SK-N-SH (cell line): Measurements from ENCODE around the gene H1-8. TPM values are rescaled to one million over a fixed set of nuclear protein-coding genes. Genes with fewer than 3 reads are reported as not detected.

Experiments
- CTCF ChIA-PET: fragments of 300-600, 350-600 bp; formaldehyde crosslinking; extraction: SDS; loops from one replicate; lab custom pipeline; 2021; lab: Yijun Ruan, JAX
- POLR2A ChIA-PET: fragments of 350-600 bp; sonication (Branson Sonifier 250); formaldehyde crosslinking; extraction: SDS; loops from one replicate; lab custom pipeline; 2020; ENCODE audit warnings: antibody characterized with exemption, inconsistent platforms; lab: Yijun Ruan, JAX
- DNase-seq: peaks from one replicate; pipeline ENCODE4 v3.0.0; 2012
- H2AFZ ChIP-seq: fragments of 200-600 bp; sonication (generic); 2 replicates; pipeline ENCODE4 v1.8.1; 2016; ENCODE audit warnings: antibody characterized with exemption, mild to moderate bottlenecking, low read depth
- H3F3A ChIP-seq: fragments of 200-600 bp; sonication (generic); replicated peaks from 2 replicates; pipeline ENCODE3; 2016; ENCODE audit warnings: antibody characterized with exemption, mild to moderate bottlenecking; ENCODE audit not compliant: insufficient read depth
- H3K27ac ChIP-seq, 2 experiments: fragments of 200-500 bp in 1 of 2; fragments of 200-600 bp in 1 of 2; sonication (Bioruptor generic) in 1 of 2; sonication (generic), shearing (Covaris generic) in 1 of 2; 2 replicates each; pipeline versions ENCODE4 v1.5.1 to v1.6.1; 2014 to 2016; ENCODE audit warnings: low read depth in 2 of 2, inconsistent platforms in 1 of 2, low read length in 1 of 2, mild to moderate bottlenecking in 1 of 2, mixed read lengths in 1 of 2
- H3K27me3 ChIP-seq: fragments of 200-600 bp; sonication (generic), shearing (Covaris generic); 2 replicates; pipeline ENCODE4 v1.6.1; 2016; ENCODE audit warnings: mixed run types; ENCODE audit not compliant: insufficient read depth
- H3K36me3 ChIP-seq, 2 experiments: fragments of 200-500 bp in 1 of 2; fragments of 200-600 bp in 1 of 2; sonication (Bioruptor generic) in 1 of 2; sonication (generic) in 1 of 2; replicated peaks in 1 of 2; 2 replicates each; pipeline versions ENCODE3 to v1.5.1; 2014 to 2016; ENCODE audit warnings: low read length in 1 of 2, mild to moderate bottlenecking in 1 of 2; ENCODE audit not compliant: insufficient read depth in 2 of 2, control insufficient read depth in 1 of 2
- H3K4me1 ChIP-seq, 2 experiments: fragments of 200-500 bp in 1 of 2; fragments of 200-600 bp in 1 of 2; sonication (Bioruptor generic) in 1 of 2; sonication (generic), shearing (Covaris generic) in 1 of 2; 2 replicates each; pipeline versions ENCODE4 v1.5.1 to v1.6.1; 2014 to 2016; ENCODE audit warnings: low read depth in 1 of 2, low read length in 1 of 2, mixed run types in 1 of 2; ENCODE audit not compliant: insufficient read depth in 2 of 2, control insufficient read depth in 1 of 2
- H3K4me2 ChIP-seq: fragments of 200-600 bp; sonication (generic), shearing (Covaris generic); 2 replicates; pipeline ENCODE4 v1.6.1; 2017; ENCODE audit warnings: mixed run types
- H3K4me3 ChIP-seq, 2 experiments: fragments of 200-500 bp in 1 of 2; fragments of 200-600 bp in 1 of 2; sonication (Bioruptor generic) in 1 of 2; sonication (generic), shearing (Covaris generic) in 1 of 2; 2 replicates each; pipeline versions ENCODE4 v1.5.1 to v1.8.1; 2014 to 2016; ENCODE audit warnings: low read depth in 2 of 2, inconsistent platforms in 1 of 2, low read length in 1 of 2, mild to moderate bottlenecking in 1 of 2, mixed read lengths in 1 of 2, moderate library complexity in 1 of 2
- H3K79me2 ChIP-seq: fragments of 200-600 bp; sonication (generic); 2 replicates; pipeline ENCODE4 v1.8.1; 2017; ENCODE audit warnings: mild to moderate bottlenecking; ENCODE audit not compliant: insufficient read depth
- H3K9ac ChIP-seq: fragments of 200-600 bp; sonication (generic); 2 replicates; pipeline ENCODE4 v1.6.1; 2017; ENCODE audit warnings: mixed run types
- H3K9me2 ChIP-seq: fragments of 200-600 bp; sonication (generic); 2 replicates; pipeline ENCODE4 v1.6.1; 2017; ENCODE audit warnings: mixed run types
- H3K9me3 ChIP-seq: fragments of 200-600 bp; sonication (generic); 2 replicates; pipeline ENCODE4 v1.6.1; 2017; ENCODE audit warnings: mixed run types, mild to moderate bottlenecking, moderate library complexity
- H4K20me1 ChIP-seq: fragments of 200-600 bp; sonication (generic); 2 replicates; pipeline ENCODE4 v1.6.1; 2017; ENCODE audit warnings: mild to moderate bottlenecking, mixed run types; ENCODE audit not compliant: insufficient read depth
- CHD2 ChIP-seq: fragments of 150-350 bp; IDR thresholded peaks from 2 replicates; pipeline ENCODE4 v1.6.1; 2018; ENCODE audit warnings: low read length; ENCODE audit not compliant: partially characterized antibody
- CTCF ChIP-seq: fragments of 200-600 bp; sonication (generic); IDR thresholded peaks from 2 replicates; pipeline ENCODE4 v1.6.1; 2017; ENCODE audit warnings: antibody characterized with exemption, mild to moderate bottlenecking, moderate library complexity
- ELF1 ChIP-seq: IDR thresholded peaks from 2 replicates; pipeline ENCODE4 v1.4.0; 2012
- EZH2phosphoT487 ChIP-seq: fragments of 200-600 bp; sonication (generic); IDR thresholded peaks from 2 replicates; pipeline ENCODE4 v1.6.1; 2017; ENCODE audit warnings: low read depth, mixed run types, mild to moderate bottlenecking, antibody characterized with exemption, moderate library complexity, borderline replicate concordance
- FOXJ3 ChIP-seq: sonication (generic); formaldehyde crosslinking; IDR thresholded peaks from 2 replicates; pipeline ENCODE4 v1.5.1; 2020; ENCODE audit warnings: mild to moderate bottlenecking, missing genetic modification reagents
- GATA2 ChIP-seq: sonication (generic); formaldehyde crosslinking; IDR thresholded peaks from 2 replicates; pipeline ENCODE4 v1.5.0; 2020; ENCODE audit warnings: mild to moderate bottlenecking, missing genetic modification reagents
- IRF3 ChIP-seq: fragments of 150-350 bp; IDR thresholded peaks from 2 replicates; pipeline ENCODE4 v1.6.1; 2016; ENCODE audit warnings: mild to moderate bottlenecking, low read depth, low read length
- MXI1 ChIP-seq: IDR thresholded peaks from 2 replicates; pipeline ENCODE4 v1.6.1; 2012; ENCODE audit warnings: mild to moderate bottlenecking, low read depth, low read length, improper control_type of control experiment
- NFIC ChIP-seq: IDR thresholded peaks from 2 replicates; pipeline ENCODE4 v1.4.0; 2012; ENCODE audit warnings: borderline replicate concordance
- PBX3 ChIP-seq: IDR thresholded peaks from 2 replicates; pipeline ENCODE4; 2012
- RCOR1 ChIP-seq: fragments of 150-350 bp; IDR thresholded peaks from 2 replicates; pipeline ENCODE4 v1.6.1; 2017; ENCODE audit warnings: antibody characterized with exemption, low read length
- RFX5 ChIP-seq: IDR thresholded peaks from 2 replicates; pipeline ENCODE4 v1.6.1; 2012; ENCODE audit warnings: mild to moderate bottlenecking, improper control_type of control experiment, low read length
- RXRA ChIP-seq: IDR thresholded peaks from 2 replicates; pipeline ENCODE4 v1.4.0; 2012; ENCODE audit warnings: low read depth, mild to moderate bottlenecking, borderline replicate concordance
- SIN3A ChIP-seq: IDR thresholded peaks from 2 replicates; pipeline ENCODE4 v1.6.1; 2012; ENCODE audit warnings: low read depth, mild to moderate bottlenecking, low read length, moderate library complexity, borderline replicate concordance
- USF2 ChIP-seq: fragments of 150-350 bp; IDR thresholded peaks from 2 replicates; pipeline ENCODE4 v1.6.1; 2017; ENCODE audit warnings: antibody characterized with exemption, low read length, low read depth, borderline replicate concordance
- YY1 ChIP-seq: IDR thresholded peaks from 2 replicates; pipeline ENCODE4 v1.4.0; 2012; ENCODE audit warnings: low read depth, mild to moderate bottlenecking
- ZBTB33 ChIP-seq: IDR thresholded peaks from 2 replicates; pipeline ENCODE4 v1.4.0; 2012; ENCODE audit warnings: low read depth, borderline replicate concordance
- WGBS: methylation state at CpG from one replicate; pipeline ENCODE4 v1.1.6; 2017; ENCODE audit warnings: low lambda C conversion rate; 5-methylcytosine and 5-hydroxymethylcytosine counted together
- polyA plus RNA-seq, 3 experiments: library from polyadenylated mRNA; depleted of rRNA; stranded (reverse); fragments of >200 nt; gene quantifications; 2 replicates each; pipeline ENCODE4 v1.2.3, GENCODE V29; 2012

H1-8 gene
- polyA plus RNA-seq, 1 of the 3 experiments (the other 2 are of a cell fraction) = not detected

GRCh38 chr3:129558081-129558771 lies 15.3 kb downstream of the H1-8 start:
- DNase-seq = no peak
- Histone ChIP-seq H4K20me1 (no peaks in the 10 kb centered on the region), H3K27ac (peak overlapping the region; percentile 78 to 85; a peak in 3 of 4 replicates), H3F3A (peaks cover 13% of the 10 kb centered on the region), H2AFZ (no peak overlapping the region), H3K4me2 (peak overlapping the region; percentile 78), H3K4me1 (peaks cover 36 to 64% of the 10 kb centered on the region in 2 experiments), H3K9me3 (no peaks in the 10 kb centered on the region), H3K9ac (no peak overlapping the region), H3K9me2 (no peaks in the 10 kb centered on the region), H3K79me2 (no peaks in the 10 kb centered on the region), H3K36me3 (no peaks in the 10 kb centered on the region), H3K4me3 (no peak overlapping the region), H3K27me3 (no peaks in the 10 kb centered on the region)
- TF ChIP-seq EZH2phosphoT487 (no peak), CHD2 (no peak), FOXJ3 (no peak), GATA2 (CRISPR knock-in tag) (no peak), PBX3 (no peak), USF2 (no peak), MXI1 (no peak)
- 84% methylated on average over 14 of the region's 15 CpGs for WGBS
- ChIA-PET CTCF (interaction anchor here (1.1 to 5.4 kb wide), 5 partner anchors 8 to 68 kb away, joined by 3 to 18 read pairs (median 4); no protein-coding TSS in a partner anchor), POLR2A (interaction anchor here (0.9 kb wide), 1 partner anchor 116 kb away, joined by 4 read pairs; no protein-coding TSS in a partner anchor)

GRCh38 chr3:129558772-129559564 lies 16.0 kb downstream of the H1-8 start:
- Histone ChIP-seq H4K20me1 (no peaks in the 10 kb centered on the region), H3K36me3 (no peaks in the 10 kb centered on the region), H3K79me2 (no peaks in the 10 kb centered on the region), H3K4me3 (no peak overlapping the region), H3K9me2 (no peaks in the 10 kb centered on the region), H3K4me1 (peaks cover 36 to 62% of the 10 kb centered on the region in 2 experiments), H2AFZ (no peak overlapping the region), H3K9ac (no peak overlapping the region), H3F3A (peaks cover 13% of the 10 kb centered on the region), H3K4me2 (peak overlapping the region; percentile 78), H3K9me3 (no peaks in the 10 kb centered on the region), H3K27me3 (no peaks in the 10 kb centered on the region), H3K27ac (peak overlapping the region; percentile 78 to 85)
- CTCF ChIA-PET = interaction anchor here (1.1 to 5.4 kb wide), 5 partner anchors 9 to 68 kb away, joined by 3 to 18 read pairs (median 4); no protein-coding TSS in a partner anchor
- POLR2A ChIA-PET = interaction anchor here (0.9 kb wide), 1 partner anchor 117 kb away, joined by 4 read pairs; no protein-coding TSS in a partner anchor
- WGBS = 73% methylated on average over 6 of the region's 11 CpGs
- peak; percentile 85 for DNase-seq
- TF ChIP-seq SIN3A (0 out of 2 replicates have a peak, but pooled peaks have one; percentile 21), ELF1 (peak; percentile 59), RXRA (peak; percentile 85; the same call in 1 of the 2 replicates), ZBTB33 (no peak), MXI1 (no peak), CTCF (no peak), NFIC (peak; percentile 35; the same call in 1 of the 2 replicates), RFX5 (no peak), RCOR1 (peak; percentile 42), YY1 (no peak), IRF3 (no peak), EZH2phosphoT487 (no peak)
